KMS-11 (cell line): ENCODE data around the gene FUS.

Source experiments
- H2AFZ ChIP-seq: fragments of 200-600 bp; sonication (generic); 2 replicates; pipeline ENCODE4 v1.6.1; 2016; ENCODE audit warnings: antibody characterized with exemption, mixed run types, low read depth
- H3K27ac ChIP-seq: fragments of 200-600 bp; sonication (generic); 2 replicates; pipeline ENCODE4 v1.6.1; 2016; ENCODE audit warnings: mild to moderate bottlenecking, mixed run types
- H3K27me3 ChIP-seq: fragments of 200-600 bp; sonication (generic); 2 replicates; pipeline ENCODE4 v1.6.1; 2017; ENCODE audit warnings: mild to moderate bottlenecking, low read depth, mixed run types, moderate library complexity; ENCODE audit not compliant: insufficient read depth
- H3K36me3 ChIP-seq: fragments of 200-600 bp; sonication (generic); 2 replicates; pipeline ENCODE4 v1.6.1; 2017; ENCODE audit warnings: mild to moderate bottlenecking, mixed run types; ENCODE audit not compliant: insufficient read depth
- H3K4me1 ChIP-seq: fragments of 200-600 bp; sonication (generic); 2 replicates; pipeline ENCODE4 v1.6.1; 2016; ENCODE audit warnings: mild to moderate bottlenecking, low read depth, mixed run types; ENCODE audit not compliant: poor library complexity, severe bottlenecking
- H3K4me2 ChIP-seq: fragments of 200-600 bp; sonication (generic); 2 replicates; pipeline ENCODE4 v1.7.0; 2016; ENCODE audit warnings: mild to moderate bottlenecking, mixed run types
- H3K4me3 ChIP-seq: fragments of 200-600 bp; sonication (generic); IDR thresholded peaks from 2 replicates; pipeline ENCODE4 v1.6.1; 2017; ENCODE audit warnings: low read depth, low read length, mixed read lengths; ENCODE audit not compliant: insufficient read depth
- H3K79me2 ChIP-seq: fragments of 200-600 bp; sonication (generic); 2 replicates; pipeline ENCODE4 v1.6.1; 2016; ENCODE audit warnings: low read depth, mixed run types; ENCODE audit not compliant: insufficient read depth
- H3K9ac ChIP-seq: fragments of 200-600 bp; sonication (generic); 2 replicates; pipeline ENCODE4 v1.6.1; 2016; ENCODE audit warnings: mild to moderate bottlenecking, mixed run types
- H4K20me1 ChIP-seq: fragments of 200-600 bp; sonication (generic); 2 replicates; pipeline ENCODE4 v1.6.1; 2016; ENCODE audit warnings: mild to moderate bottlenecking, mixed run types; ENCODE audit not compliant: insufficient read depth
- TF ChIP-seq, protein P1 (sequence below): fragments of 200-600 bp; sonication (generic); conservative IDR thresholded peaks from 2 replicates; pipeline ENCODE4 v1.6.1; 2017; ENCODE audit warnings: low read depth, mild to moderate bottlenecking, antibody characterized with exemption, low read length, moderate library complexity, mixed read lengths

FUS gene

DNA sequence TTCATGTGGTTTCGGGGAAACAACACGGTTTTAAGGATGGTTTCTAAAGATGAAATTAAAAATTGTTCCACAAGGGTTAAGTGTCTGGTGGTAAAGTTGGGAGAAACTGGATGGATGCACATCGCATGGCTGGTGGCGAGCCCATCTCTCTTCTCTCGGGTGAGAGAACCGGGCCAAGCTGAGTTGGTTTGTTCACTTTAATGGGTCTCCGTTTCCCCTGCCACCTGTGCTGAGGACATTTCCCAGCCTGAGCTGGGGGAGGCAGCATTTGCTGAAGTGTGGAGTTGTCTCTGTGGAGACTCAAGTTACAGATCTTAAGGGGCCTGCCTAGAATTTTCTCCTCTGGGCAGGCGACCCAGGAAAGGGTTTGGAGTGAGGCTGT is 7.9 kb downstream of the FUS start:
- Histone ChIP-seq H3K79me2 (peaks cover 77% of the 10 kb centered on the region), H3K27me3 (no peaks in the 10 kb centered on the region), H3K27ac (no peak overlapping the region), H3K4me2 (no peak overlapping the region), H3K36me3 (peaks cover 70% of the 10 kb centered on the region), H4K20me1 (peaks cover 32% of the 10 kb centered on the region), H3K4me1 (peaks cover 52% of the 10 kb centered on the region), H3K4me3 (no peak overlapping the region), H2AFZ (no peak overlapping the region), H3K9ac (no peak overlapping the region)
- TF ChIP-seq, protein P1, sequence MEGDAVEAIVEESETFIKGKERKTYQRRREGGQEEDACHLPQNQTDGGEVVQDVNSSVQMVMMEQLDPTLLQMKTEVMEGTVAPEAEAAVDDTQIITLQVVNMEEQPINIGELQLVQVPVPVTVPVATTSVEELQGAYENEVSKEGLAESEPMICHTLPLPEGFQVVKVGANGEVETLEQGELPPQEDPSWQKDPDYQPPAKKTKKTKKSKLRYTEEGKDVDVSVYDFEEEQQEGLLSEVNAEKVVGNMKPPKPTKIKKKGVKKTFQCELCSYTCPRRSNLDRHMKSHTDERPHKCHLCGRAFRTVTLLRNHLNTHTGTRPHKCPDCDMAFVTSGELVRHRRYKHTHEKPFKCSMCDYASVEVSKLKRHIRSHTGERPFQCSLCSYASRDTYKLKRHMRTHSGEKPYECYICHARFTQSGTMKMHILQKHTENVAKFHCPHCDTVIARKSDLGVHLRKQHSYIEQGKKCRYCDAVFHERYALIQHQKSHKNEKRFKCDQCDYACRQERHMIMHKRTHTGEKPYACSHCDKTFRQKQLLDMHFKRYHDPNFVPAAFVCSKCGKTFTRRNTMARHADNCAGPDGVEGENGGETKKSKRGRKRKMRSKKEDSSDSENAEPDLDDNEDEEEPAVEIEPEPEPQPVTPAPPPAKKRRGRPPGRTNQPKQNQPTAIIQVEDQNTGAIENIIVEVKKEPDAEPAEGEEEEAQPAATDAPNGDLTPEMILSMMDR: no peak

DNA sequence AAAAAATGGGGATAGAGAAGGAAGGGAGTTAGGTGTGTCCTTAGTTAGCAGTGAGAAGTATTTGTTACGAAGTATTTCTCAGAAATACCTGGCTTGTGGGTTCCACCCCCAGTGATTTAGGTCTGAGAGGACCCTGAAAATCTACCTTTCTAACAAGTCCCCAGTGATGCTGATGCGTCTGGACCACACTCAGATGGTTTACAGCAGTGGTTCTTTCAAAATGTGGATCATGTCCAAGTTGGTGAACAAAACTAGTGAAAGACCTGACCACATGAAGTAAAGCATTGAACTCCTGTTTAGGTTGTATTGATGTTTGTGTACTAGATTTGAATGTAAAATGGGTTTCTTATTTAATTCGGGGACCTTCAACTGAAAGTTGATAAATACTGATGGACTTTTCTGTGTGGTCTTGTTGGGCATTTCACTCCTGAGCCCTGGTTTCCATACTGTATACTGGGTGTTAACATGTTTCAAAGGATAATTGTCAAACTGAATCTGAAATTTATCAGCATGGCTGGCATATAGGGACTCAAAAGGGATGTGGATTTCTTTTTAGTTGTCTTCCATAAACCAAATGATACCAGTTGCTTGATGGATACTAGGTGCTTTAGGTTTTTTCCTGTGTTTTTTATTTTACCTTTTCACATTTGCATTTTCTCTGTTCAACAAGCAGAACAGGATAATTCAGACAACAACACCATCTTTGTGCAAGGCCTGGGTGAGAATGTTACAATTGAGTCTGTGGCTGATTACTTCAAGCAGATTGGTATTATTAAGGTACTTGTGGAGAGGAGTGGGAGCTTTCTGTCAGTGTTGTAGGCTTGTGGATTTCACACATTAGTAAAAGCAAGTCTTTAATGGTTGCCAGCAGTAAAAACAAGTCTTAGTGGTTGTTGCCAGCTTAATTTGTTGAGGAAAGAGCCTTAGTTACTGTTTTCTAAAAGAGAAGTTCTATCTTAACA is 8.8 kb downstream of the FUS start:
- H3K4me2 ChIP-seq: no peak overlapping the region
- TF ChIP-seq, protein P1: no peak
- H3K9ac ChIP-seq: no peak overlapping the region
- peaks cover 23% of the 10 kb centered on the region for H4K20me1 ChIP-seq
- peaks cover 65% of the 10 kb centered on the region for H3K36me3 ChIP-seq
- H3K27me3 ChIP-seq: no peaks in the 10 kb centered on the region
- H2AFZ ChIP-seq: no peak overlapping the region
- no peak overlapping the region for H3K4me3 ChIP-seq
- H3K79me2 ChIP-seq: peaks cover 68% of the 10 kb centered on the region
- no peak overlapping the region for H3K27ac ChIP-seq
- H3K4me1 ChIP-seq: peaks cover 42% of the 10 kb centered on the region

DNA sequence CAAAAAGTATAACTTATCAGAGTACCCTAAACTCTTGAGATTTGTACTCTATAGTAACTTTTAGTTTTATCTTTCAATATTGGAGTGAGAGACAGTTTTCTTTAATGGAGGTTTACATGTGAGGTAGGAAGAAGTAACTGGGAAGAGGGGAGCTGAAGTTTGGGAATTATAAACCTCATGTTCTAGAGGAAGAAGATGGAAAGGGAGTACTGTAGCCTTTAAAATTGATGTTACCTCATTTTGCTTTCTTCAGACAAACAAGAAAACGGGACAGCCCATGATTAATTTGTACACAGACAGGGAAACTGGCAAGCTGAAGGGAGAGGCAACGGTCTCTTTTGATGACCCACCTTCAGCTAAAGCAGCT is 9.5 kb downstream of the FUS start:
- Histone ChIP-seq H4K20me1 (peaks cover 18% of the 10 kb centered on the region; the same call in 1 of the 2 replicates), H3K27ac (no peak overlapping the region), H3K4me3 (no peak overlapping the region), H3K79me2 (peaks cover 61% of the 10 kb centered on the region), H3K36me3 (peaks cover 63% of the 10 kb centered on the region), H3K4me2 (no peak overlapping the region), H2AFZ (no peak overlapping the region), H3K4me1 (peaks cover 36% of the 10 kb centered on the region), H3K27me3 (no peaks in the 10 kb centered on the region), H3K9ac (no peak overlapping the region)
- TF ChIP-seq, protein P1: no peak

DNA sequence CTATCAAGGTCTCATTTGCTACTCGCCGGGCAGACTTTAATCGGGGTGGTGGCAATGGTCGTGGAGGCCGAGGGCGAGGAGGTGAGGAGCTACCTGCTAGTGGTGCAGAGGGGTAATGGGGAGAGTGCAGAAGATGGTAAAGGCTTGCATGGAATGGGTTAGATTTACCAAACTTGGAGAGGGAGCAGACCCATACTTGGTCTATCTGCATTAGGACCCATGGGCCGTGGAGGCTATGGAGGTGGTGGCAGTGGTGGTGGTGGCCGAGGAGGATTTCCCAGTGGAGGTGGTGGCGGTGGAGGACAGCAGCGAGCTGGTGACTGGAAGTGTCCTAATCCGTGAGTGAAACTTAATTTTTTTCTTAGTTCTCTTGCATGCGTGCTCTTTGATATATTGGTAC is 10.1 kb downstream of the FUS start:
- no peak overlapping the region for H3K9ac ChIP-seq
- peaks cover 18% of the 10 kb centered on the region; the same call in 1 of the 2 replicates for H4K20me1 ChIP-seq
- H2AFZ ChIP-seq: no peak overlapping the region
- H3K4me3 ChIP-seq: no peak overlapping the region
- no peaks in the 10 kb centered on the region for H3K27me3 ChIP-seq
- TF ChIP-seq, protein P1: no peak
- H3K36me3 ChIP-seq: peaks cover 62% of the 10 kb centered on the region
- H3K27ac ChIP-seq: no peak overlapping the region
- no peak overlapping the region for H3K4me2 ChIP-seq
- H3K4me1 ChIP-seq: peaks cover 30% of the 10 kb centered on the region
- peaks cover 54% of the 10 kb centered on the region; the same call in 1 of the 2 replicates for H3K79me2 ChIP-seq
